HepG2 (cell line): ENCODE results near the gene DSCAM. TPM values are rescaled to one million over a fixed set of nuclear protein-coding genes. Genes with fewer than 3 reads are reported as not detected.

Experiments
- ATAC-seq: fragments of 200-7000 bp; cut with Tn5 transposase; 3 replicates; pipeline ENCODE4 v1.9.1; 2020; ENCODE audit warnings: mild to moderate bottlenecking, moderate library complexity
- BruUV-seq: library from RNA; stranded (reverse); fragments of 400-500 nt; replicated peaks from 2 replicates; lab custom pipeline; 2021; lab: Mats Ljungman, UMichigan
- CTCF ChIA-PET: fragments of 300-600 bp; formaldehyde crosslinking; extraction: SDS; loops from one replicate; lab custom pipeline; 2021; ENCODE audit warnings: low total read pairs, inconsistent platforms, low intra/inter-chr PET ratio; lab: Yijun Ruan, JAX
- POLR2A ChIA-PET: fragments of 350-600 bp; sonication (Branson Sonifier 250); formaldehyde crosslinking; loops from one replicate; lab custom pipeline; 2020; ENCODE audit warnings: antibody characterized with exemption, inconsistent platforms; lab: Yijun Ruan, JAX
- DNase-seq: peaks from one replicate; pipeline ENCODE4 v3.0.0-alpha.2; 2015; ENCODE audit warnings: low spot score
- FAIRE-seq: peaks from 3 replicates; lab custom pipeline; 2011; peaks lifted over from hg19 to GRCh38; lab: Jason Lieb, UNC
- H2AFZ ChIP-seq: one replicate; pipeline ENCODE4 v1.6.1; 2011; ENCODE audit warnings: low read length, inconsistent platforms
- H3K27ac ChIP-seq: fragments of 300-600 bp; 3 replicates; pipeline ENCODE4 v1.8.0; 2011; ENCODE audit warnings: mixed run types, mild to moderate bottlenecking, mixed read lengths, low read length, inconsistent platforms; ENCODE audit not compliant: insufficient read depth; ENCODE audit errors: extremely low read length
- H3K27me3 ChIP-seq, 2 experiments: fragments of 200-600 bp in 1 of 2; 2 replicates in 1 of 2; 3 replicates in 1 of 2; pipeline versions ENCODE4 v1.6.0 to v1.8.0; 2011; ENCODE audit warnings: low read length in 2 of 2, mild to moderate bottlenecking in 2 of 2, moderate library complexity in 2 of 2, inconsistent platforms in 1 of 2; ENCODE audit not compliant: insufficient read depth in 2 of 2, control insufficient read depth in 1 of 2
- H3K36me3 ChIP-seq, 2 experiments: fragments of 200-600 bp in 1 of 2; replicated peaks in 1 of 2; 2 replicates in 1 of 2; 3 replicates in 1 of 2; pipeline versions ENCODE4 v1.5.1 to v1.8.0; 2011; ENCODE audit warnings: low read length in 2 of 2, inconsistent platforms in 1 of 2; ENCODE audit not compliant: insufficient read depth in 2 of 2, control insufficient read depth in 1 of 2
- H3K4me1 ChIP-seq: 2 replicates; pipeline ENCODE4 v1.5.1; 2012; ENCODE audit warnings: low read length, inconsistent platforms; ENCODE audit not compliant: insufficient read depth
- H3K4me2 ChIP-seq: 2 replicates; pipeline ENCODE4 v1.6.0; 2011; ENCODE audit warnings: low read depth, low read length, inconsistent platforms
- H3K4me3 ChIP-seq, 3 experiments: fragments of 200-600 bp in 1 of 3; sonication (generic), shearing (Covaris generic) in 1 of 3; replicated peaks in 1 of 3; 2 replicates each; pipeline ENCODE4 v1.5.1; 2011 to 2016; ENCODE audit warnings: low read length in 3 of 3, inconsistent platforms in 2 of 3, low read depth in 2 of 3, mild to moderate bottlenecking in 2 of 3, control low read depth in 1 of 3, mixed read lengths in 1 of 3; ENCODE audit not compliant: insufficient read depth in 1 of 3
- H3K79me2 ChIP-seq: one replicate; pipeline ENCODE4 v1.6.1; 2011; ENCODE audit warnings: low read length, inconsistent platforms; ENCODE audit not compliant: insufficient read depth
- H3K9ac ChIP-seq: 2 replicates; pipeline ENCODE4 v1.6.0; 2011; ENCODE audit warnings: mild to moderate bottlenecking, low read depth, low read length, inconsistent platforms; ENCODE audit not compliant: insufficient read depth
- H3K9me3 ChIP-seq: 2 replicates; pipeline ENCODE4 v1.5.1; 2012; ENCODE audit warnings: mild to moderate bottlenecking, low read length
- H4K20me1 ChIP-seq: 2 replicates; pipeline ENCODE4 v1.6.0; 2011; ENCODE audit warnings: inconsistent platforms, mild to moderate bottlenecking, low read length, moderate library complexity; ENCODE audit not compliant: insufficient read depth
- ETV5 ChIP-seq: IDR thresholded peaks from 2 replicates; pipeline ENCODE4 v1.6.1; 2018; ENCODE audit warnings: missing biosample characterization, missing genetic modification reagents, inconsistent platforms, borderline replicate concordance
- FOXC1 ChIP-seq: sonication (generic); formaldehyde crosslinking; IDR thresholded peaks from 2 replicates; pipeline ENCODE4 v1.8.0; 2022; ENCODE audit warnings: mild to moderate bottlenecking, missing genetic modification reagents, borderline replicate concordance
- GABPA ChIP-seq, 2 experiments: IDR thresholded peaks; 2 replicates each; pipeline ENCODE4 v1.6.1; 2011 to 2016; ENCODE audit warnings: low read depth in 2 of 2, low read length in 1 of 2, missing biosample characterization in 1 of 2, missing genetic modification characterization in 1 of 2
- HDAC2 ChIP-seq: sonication (generic); formaldehyde crosslinking; IDR thresholded peaks from 2 replicates; pipeline ENCODE4 v1.4.0; 2020; ENCODE audit warnings: missing genetic modification reagents
- PLRG1 ChIP-seq: fragments of 450-650 bp; conservative IDR thresholded peaks from 2 replicates; pipeline ENCODE4 v1.6.1; 2016
- RCOR2 ChIP-seq: IDR thresholded peaks from 2 replicates; pipeline ENCODE4 v1.6.1; 2016; ENCODE audit warnings: missing biosample characterization, missing genetic modification reagents
- RNF2 ChIP-seq: fragments of 450-650 bp; conservative IDR thresholded peaks from 2 replicates; pipeline ENCODE4 v1.6.1; 2016; ENCODE audit warnings: low read depth
- TERF1 ChIP-seq: sonication (generic); formaldehyde crosslinking; IDR thresholded peaks from 2 replicates; pipeline ENCODE4 v1.8.0; 2022; ENCODE audit warnings: mild to moderate bottlenecking, missing genetic modification reagents, moderate library complexity
- ZBTB40 ChIP-seq, 2 experiments: fragments of 450-650 bp in 1 of 2; sonication (generic) in 1 of 2; formaldehyde crosslinking in 1 of 2; IDR thresholded peaks; 2 replicates each; pipeline versions ENCODE4 v1.6.1 to v1.8.0; 2016 to 2022; ENCODE audit warnings: antibody characterized with exemption in 1 of 2, mild to moderate bottlenecking in 1 of 2, missing genetic modification reagents in 1 of 2
- ZNF33B ChIP-seq: sonication (generic); formaldehyde crosslinking; IDR thresholded peaks from 2 replicates; pipeline ENCODE4 v1.5.1; 2020; ENCODE audit warnings: mild to moderate bottlenecking, missing genetic modification reagents
- ZNF460 ChIP-seq: sonication (generic); formaldehyde crosslinking; IDR thresholded peaks from 2 replicates; pipeline ENCODE4 v1.5.1; 2020; ENCODE audit warnings: missing genetic modification reagents, mild to moderate bottlenecking, borderline replicate concordance
- ZNF672 ChIP-seq: sonication (generic); formaldehyde crosslinking; IDR thresholded peaks from 2 replicates; pipeline ENCODE4 v1.8.1; 2022; ENCODE audit warnings: missing genetic modification reagents
- WGBS: methylation state at CpG from one replicate; pipeline ENCODE4 v1.1.6; 2017; ENCODE audit warnings: low lambda C conversion rate; 5-methylcytosine and 5-hydroxymethylcytosine counted together
- in situ Hi-C: cut with HindIII; loops from 2 replicates; pipeline ENCODE4 v1.10.0; 2017; ENCODE audit warnings: low pct_unique_long_range_greater_than_20kb; ENCODE audit not compliant: extremely low pct_ligation_motif_present
- intact Hi-C: fragments of 100-400 bp; cut with micrococcal nuclease; formaldehyde crosslinking; loops from one replicate; pipeline ENCODE4 v1.10.0; 2022; ENCODE audit not compliant: unreplicated experiment
- polyA plus RNA-seq, 8 experiments: library from polyadenylated mRNA; depleted of rRNA in 3 of 8; stranded (reverse) in 7 of 8; unstranded in 1 of 8; fragments of >200 nt; fragmentation: Illumina TruSeq in 4 of 8; extraction: Trizol in 4 of 8; gene quantifications; 2 replicates each; pipeline versions ENCODE4 v1.2.1 to v1.2.3, GENCODE V29; 2011 to 2016; ENCODE audit warnings: low read depth in 4 of 8, missing spikeins in 1 of 8, mixed read lengths in 1 of 8; ENCODE audit not compliant: insufficient read depth in 1 of 8
- total RNA-seq, 5 experiments: library from RNA; depleted of rRNA; stranded (reverse); fragments of >200 nt; fragmentation: Illumina TruSeq; extraction: Trizol; gene quantifications; 2 replicates each; pipeline ENCODE4 v1.2.3, GENCODE V29; 2016; ENCODE audit warnings: low read depth in 1 of 5

The DSCAM gene
- total and polyA plus RNA-seq, 2 of the 13 experiments (the other 11 are each of a cell fraction or from before 2014, with no cell fraction given) = not detected

- WGBS = 9% methylated on average over 3 of the region's 4 CpGs
- intact Hi-C loops = no loop called here
- DNase-seq = no peak
- no peaks in the 10 kb centered on the region for H3K79me2 ChIP-seq
- no peak for ATAC-seq
- in situ Hi-C loops = no loop called here
- no peak overlapping the region for H3K9ac ChIP-seq
- no TSS peak for BruUV-seq
- H4K20me1 ChIP-seq = no peaks in the 10 kb centered on the region
- no peak overlapping the region for H2AFZ ChIP-seq
- no peaks in the 10 kb centered on the region for H3K4me1 ChIP-seq
- FAIRE-seq = no peak
- no peaks in the 10 kb centered on the region for H3K27me3 ChIP-seq
- no peak overlapping the region for H3K4me2 ChIP-seq
- H3K9me3 ChIP-seq = peaks cover 96% of the 10 kb centered on the region
- no peaks in the 10 kb centered on the region for H3K36me3 ChIP-seq
- no peak overlapping the region for H3K4me3 ChIP-seq
- no peak overlapping the region for H3K27ac ChIP-seq
- CTCF ChIA-PET = no interaction called here
- POLR2A ChIA-PET = no interaction called here
- no peak for TF ChIP-seq RNF2
- TF ChIP-seq RCOR2 (CRISPR knock-in tag) = no peak
- TF ChIP-seq TERF1 (CRISPR knock-in tag) = no peak
- no peak for TF ChIP-seq ZNF33B (CRISPR knock-in tag)
- TF ChIP-seq PLRG1 = no peak
- no peak for TF ChIP-seq GABPA (IDR thresholded peaks at IDR 0.05; ENCODE audit: low read depth, low read length)
- TF ChIP-seq GABPA (CRISPR knock-in tag; IDR thresholded peaks at IDR 0.05; ENCODE audit: low read depth) = no peak
- TF ChIP-seq ZNF672 (CRISPR knock-in tag) = no peak
- TF ChIP-seq ZNF460 (CRISPR knock-in tag) = no peak
- TF ChIP-seq ZBTB40 (IDR thresholded peaks at IDR 0.05) = no peak
- no peak for TF ChIP-seq ZBTB40 (CRISPR knock-in tag; IDR thresholded peaks at IDR 0.05)
- no peak for TF ChIP-seq FOXC1 (CRISPR knock-in tag)
- no peak for TF ChIP-seq HDAC2 (CRISPR knock-in tag)
- TF ChIP-seq ETV5 (CRISPR knock-in tag) = no peak
Measured at GRCh38 chr21:40153351-40153750, 693.6 kb downstream of the DSCAM start.
